Activated naive CD4-positive, alpha-beta T cell (primary cell): ENCODE results near the gene HHAT.
"Not testable (repeated sequence)": the region's sequence is repeated elsewhere in the genome, so short reads cannot be mapped to it uniquely, and the experiment has no call there.

ENCODE experiments used
- DNase-seq, 4 experiments: peaks; one replicate each; lab custom pipeline; 2025; lab: John Stamatoyannopoulos, UW

The HHAT gene

DNA sequence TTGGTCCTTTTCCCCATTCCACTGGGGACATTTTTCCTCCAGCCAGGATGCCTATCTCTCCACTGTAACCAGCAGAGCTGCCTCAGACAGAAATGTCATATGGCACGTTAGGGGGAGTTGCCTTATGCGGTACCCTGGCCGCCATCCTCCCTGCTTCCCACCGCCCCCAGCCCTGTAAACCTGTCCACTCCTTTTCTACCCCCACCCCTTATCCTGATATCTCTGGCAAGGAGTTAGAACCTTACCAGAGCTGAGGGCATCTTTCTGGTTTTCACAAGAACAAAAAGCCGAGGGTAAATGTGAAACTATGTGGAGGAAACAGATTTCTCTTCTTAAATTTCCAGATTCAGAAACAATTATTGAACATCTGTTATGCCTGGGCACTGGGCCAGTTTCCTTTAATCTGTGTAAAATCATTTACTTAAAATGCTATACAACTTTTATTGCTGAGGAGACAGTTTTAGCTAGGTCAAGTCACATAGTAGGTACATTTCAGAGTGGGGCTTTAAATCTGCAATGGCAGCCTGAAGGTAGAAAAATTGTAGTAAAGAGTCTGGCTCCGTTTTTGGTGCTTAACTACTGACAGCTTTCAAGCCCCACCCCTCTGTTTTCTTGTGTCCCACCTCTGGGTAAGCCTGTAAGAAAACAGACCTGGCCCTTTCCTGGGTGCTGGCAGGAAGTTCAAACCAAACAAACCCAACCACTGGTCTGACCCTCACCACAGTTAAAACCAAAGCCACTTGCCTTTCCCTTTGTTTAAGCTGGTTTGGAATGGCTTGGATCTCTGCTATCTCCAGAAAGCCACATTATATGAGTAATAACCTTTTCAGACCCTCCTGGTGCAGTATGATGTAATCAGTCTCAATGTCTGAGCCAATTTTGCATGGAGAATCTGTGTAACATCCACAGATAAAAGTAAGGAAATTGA is 319.0 kb downstream of the HHAT start:
- no peak for DNase-seq

DNA sequence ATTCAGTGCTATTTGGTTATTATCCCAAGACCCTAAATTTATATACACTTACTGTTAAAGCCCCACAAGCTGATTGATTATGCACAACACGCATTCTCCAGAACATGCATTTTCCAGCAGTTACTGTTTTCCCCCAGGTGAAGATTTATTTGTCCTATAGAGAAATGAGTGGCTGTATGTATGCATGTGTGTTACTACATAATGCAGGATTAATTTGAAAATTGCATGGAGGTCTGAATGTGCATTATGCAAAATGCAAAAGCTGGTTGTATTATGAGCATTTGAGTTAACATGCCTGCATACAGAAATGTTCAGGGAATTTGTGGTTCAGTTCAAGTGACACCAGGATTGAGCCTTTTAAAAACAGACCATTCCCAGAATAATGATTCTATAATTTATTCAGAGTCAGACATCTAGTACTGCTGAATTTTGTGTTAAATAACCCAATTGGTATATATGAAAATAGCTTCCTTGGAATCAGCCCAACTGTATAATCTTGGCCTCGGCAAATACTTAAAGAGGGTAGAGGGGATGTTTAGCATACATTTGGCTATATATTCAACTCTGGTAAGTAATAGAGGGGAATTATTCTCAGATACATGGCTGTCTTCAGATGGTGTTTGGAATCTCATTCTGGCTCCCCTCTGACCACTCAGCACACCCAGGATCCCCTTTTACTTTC is 320.0 kb downstream of the HHAT start:
- DNase-seq, result no peak

DNA sequence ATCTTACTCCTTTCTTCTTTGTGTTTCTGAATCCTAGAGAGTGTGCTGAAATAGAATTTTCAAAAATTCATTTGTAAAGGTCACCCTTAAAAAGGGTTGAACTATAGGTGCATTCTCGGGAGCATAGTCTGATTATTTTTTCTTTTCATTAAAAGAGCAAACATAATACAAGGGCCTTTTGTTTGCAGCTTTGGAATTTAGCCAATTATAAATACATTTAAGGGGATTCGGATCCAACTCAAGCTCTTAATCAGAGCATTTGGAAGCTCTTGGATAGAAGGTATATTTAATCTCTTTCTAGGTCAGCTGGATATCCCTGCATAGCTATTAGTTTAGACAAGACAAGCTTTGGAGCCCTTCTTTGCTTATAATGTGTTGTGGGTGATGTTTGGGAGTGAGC is 321.7 kb downstream of the HHAT start:
- DNase-seq, result no peak

DNA sequence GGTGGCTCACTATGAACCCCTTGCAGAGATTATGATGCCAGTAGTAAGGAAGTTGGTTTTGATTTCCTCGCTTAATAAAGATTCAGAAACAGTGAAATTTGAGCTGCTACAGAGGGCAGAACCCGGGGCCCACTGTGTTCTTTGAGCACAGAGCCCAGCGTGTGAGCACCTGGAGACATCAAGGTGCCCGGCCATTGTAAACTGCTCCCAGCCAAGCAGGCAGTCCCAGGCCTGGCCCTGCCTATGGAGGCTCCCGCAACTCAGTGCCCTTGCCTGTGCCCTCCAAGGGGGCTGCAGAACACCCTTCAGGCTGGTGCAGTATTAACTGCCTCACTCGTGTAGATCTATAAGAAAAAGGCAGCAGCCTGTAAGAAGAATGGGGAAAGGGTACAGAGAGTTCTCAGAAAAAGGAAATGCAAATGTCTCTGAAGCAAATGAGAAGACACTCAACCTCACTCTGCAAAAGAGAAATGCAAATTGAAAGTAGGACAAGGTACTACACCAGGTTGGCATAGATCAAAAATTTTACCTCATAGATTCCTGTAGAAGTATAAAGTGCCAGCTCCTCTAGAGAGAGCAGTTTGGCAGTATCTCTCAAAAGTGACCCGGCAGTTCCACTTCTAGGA is 323.7 kb downstream of the HHAT start:
- DNase-seq, result no peak

DNA sequence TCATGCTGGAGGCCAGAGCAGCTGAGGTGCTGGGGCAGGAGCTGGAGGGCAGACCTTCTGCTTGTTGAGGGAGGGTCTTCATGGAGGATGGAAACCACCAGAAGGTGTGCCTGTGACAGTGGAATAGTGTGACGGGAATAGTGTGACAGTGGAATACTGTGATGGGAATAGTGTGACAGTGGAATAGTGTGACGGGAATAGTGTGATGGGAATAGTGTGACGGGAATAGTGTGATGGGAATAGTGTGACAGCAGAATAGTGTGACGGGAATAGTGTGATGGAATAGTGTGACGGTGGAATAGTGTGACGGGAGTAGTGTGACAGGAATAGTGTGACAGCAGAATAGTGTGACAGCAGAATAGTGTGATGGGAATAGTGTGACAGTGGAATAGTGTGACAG is 325.1 kb downstream of the HHAT start:
- no peak for DNase-seq

DNA sequence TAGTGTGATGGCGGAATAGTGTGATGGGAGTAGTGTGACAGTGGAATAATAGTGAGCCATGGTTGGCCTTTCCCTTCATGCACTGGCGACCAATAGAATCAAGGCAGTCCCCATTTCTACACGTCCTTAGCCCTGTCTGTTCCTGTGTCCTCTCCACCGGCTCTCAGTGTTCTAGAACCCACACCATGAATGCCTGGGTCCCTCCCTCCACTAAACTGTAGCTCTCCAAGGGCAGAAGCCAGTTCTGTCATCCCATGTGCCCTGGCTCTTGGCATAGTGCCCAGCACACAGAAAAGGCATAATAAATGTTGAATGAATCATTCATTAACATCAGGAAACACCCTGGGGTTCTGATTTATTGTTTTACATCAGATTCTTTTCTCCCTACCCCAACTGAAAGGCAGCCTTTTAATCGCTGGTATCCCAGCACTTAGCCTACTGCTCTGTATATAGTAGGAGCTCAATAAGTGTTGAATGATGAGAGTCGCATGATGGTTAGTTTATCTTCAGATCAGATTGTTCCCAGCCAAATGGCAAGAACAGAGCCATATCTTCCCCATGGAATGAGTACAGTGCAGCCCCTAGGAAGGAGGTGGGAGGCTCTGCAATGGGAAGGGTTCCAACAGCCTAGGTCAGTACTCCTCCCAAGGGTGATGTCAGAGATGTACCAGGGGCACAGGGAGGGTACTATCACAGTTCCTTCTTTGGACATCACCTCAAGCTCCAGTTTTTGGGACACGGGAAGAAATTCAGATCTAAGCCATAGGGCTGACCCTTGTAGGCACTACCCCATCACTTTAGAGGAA is 325.7 kb downstream of the HHAT start:
- DNase-seq, result no peak

DNA sequence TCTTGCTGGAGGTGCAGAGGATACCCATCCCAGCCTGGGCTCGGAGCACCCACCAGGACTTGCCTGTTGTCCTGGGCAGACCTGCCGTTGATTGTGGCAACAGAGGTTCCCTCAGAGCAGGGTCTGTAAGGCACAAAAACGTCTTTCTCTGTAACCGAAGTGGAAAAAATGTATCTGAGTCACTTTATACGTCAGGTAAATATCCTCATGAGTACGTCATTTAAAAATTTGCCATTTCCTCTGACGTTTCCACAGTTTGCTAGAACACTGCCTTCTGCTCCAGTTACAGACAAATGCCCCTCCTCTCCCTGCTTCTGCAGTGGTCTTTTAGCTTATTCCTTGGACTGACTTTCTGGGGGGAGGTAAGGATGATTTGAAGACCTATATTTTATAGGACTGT is 326.8 kb downstream of the HHAT start:
- no peak for DNase-seq

DNA sequence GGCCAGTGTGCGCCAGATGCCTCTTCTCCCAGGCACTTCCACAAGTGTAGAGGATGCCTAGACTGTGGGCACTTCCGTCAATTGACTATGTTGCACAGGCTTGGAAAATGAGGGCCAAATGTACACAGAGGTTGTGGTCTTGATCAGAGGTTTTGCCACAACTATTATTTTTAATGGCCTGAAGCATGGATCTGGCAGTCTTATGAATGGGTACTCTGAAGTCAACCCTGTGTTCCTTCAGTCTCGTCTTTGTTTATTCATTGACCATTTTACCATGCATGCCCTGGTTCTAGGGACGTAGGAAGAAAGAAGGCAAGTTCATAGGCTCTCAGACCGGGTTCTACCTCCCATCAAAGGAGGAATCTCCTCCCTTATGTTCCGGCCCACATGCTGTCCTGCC is 329.1 kb downstream of the HHAT start:
- DNase-seq, result no peak

DNA sequence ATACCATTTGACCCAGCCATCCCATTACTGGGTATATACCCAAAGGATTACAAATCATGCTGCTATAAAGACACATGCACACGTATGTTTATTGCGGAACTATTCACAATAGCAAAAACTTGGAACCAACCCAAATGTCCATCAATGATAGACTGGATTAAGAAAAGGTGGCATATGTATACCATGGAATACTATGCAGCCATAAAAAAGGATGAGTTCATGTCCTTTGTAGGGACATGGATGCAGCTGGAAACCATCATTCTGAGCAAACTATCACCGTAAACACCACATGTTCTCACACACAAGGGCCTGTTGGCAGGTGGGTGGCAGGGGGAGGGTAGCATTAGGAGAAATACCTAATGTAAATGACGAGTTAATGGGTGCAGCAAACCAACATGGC is 332.8 kb downstream of the HHAT start:
- DNase-seq, result not testable (repeated sequence)

DNA sequence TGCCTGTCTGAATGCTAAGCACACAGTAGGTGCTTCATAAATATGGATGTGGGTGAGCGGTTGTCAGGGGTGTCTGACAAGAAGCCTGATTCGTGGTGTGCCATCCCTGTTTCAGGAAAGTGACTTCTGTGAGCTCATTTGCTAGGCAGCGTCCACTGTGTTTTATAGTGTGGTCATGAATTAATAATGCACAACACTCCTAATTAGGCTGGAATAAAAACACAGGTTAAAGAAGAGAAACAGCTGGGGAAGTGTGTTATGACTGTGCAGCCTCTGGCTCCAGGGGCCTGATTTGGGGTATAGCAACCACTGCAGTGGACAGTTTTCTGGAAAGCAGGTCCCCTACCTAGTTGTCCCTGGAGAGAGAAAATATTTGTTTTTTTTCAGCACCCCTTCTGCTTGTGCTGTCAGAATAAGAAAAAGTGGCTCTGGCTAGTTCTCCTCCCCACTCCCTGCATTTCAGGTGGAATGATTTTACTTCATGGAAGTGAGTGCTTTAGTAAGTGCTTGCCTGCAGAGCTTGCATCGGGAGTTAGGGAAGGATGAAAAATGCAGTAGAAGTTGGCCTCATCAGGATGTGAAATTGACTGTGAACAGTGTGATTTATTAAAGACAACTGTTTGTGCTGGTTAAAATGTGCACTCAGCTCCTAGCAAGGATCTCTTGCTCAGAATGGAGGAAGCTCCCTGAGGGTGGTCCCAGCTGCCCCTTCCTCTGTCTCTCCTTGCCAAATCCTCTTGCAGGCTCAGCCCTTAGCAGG is 333.8 kb downstream of the HHAT start:
- no peak for DNase-seq

DNA sequence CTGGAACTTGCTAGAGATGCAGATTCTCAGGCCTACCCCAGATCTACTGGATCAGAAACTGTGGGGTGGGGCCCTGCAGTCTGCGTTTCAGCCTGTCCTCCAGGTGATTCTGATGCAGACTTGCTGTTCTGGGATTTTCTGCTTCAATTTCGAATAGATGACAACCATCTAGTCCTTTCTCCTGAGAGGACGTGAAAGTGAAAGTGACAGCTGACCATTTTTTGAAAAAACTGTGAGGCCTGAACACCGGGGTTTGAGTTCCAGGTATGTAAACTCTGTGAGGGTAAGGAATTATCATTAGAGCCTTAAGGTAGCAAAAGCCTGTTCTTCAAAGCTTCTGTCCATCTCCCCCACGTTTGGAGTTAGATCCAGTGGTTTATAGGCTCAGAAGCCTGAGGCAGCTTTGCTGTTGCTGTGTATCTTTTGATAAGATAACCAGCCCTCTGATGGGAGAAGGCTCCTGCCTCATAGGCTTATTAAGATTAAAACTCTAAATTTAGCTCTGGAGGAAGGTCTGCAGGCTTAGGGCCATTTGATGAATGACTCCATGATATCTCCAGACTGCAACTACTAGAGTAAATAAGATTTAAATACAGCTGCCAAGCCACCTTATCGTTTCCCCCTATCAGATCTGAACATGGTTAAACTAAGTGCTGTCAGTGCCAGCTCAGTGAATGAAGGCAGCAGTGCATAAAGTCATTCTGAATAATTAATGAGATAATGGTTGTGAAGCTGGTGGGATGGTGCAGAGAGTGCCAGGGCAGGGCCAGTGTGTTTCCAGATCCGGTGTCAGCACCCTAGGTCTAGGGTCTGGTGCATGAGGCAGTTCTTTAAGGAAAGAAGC is 335.2 kb downstream of the HHAT start:
- DNase-seq, result no peak

DNA sequence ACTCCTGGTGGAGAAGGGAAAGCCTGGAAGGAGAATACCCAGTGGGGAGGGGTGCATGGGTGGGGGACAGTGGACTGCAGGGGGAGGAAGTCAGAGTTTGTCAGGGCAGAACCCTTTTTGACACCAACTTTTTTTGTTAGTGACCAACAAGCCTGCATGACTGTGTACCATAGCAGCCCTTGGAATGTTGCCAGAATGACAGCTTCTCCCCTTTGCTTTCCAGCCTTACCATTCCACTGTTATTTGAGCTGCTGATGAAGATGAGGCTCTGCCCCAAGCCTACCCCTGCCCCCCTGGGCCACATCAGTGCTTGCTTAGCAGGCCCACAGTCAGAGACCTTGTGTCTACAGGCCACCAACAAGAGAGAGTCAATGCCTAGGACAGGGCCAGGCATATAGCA is 341.2 kb downstream of the HHAT start:
- no peak for DNase-seq

DNA sequence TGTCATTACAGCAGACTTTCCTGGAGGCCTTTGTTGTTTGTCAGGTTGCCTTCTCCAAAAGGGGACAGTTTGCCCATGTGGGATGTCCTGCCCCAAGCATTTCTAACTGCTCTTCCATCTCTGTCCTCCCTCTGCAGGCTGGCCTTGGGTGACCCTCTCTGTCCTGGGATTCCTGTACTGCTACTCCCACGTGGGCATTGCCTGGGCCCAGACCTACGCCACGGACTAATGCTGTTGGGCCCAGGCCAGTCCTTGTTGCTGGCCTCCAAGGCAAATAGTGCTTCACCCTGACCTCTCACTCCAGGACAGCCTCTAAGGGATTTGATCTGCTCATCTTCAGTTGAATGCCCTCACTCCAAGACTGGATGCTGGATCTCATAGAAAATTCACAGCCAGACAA is 345.4 kb downstream of the HHAT start:
- no peak for DNase-seq

DNA sequence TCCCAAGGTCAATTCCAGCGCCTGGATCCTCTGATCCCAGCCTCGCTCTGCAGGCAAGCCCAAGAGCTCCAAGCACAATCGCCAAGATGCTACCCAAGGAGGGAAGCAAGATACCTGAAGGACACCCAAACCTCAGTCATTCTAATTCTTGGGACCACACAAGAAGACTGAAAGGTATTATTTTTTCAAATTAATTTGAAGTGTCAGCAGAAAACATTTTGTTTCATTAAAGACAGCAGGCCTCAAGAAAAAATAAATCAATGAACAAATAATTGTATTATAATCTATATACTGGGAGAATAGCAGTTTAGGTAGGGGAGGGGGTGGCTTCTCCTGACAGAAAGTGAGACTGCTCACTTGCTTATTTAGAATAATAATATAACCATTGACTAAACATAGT is 347.8 kb downstream of the HHAT start:
- no peak for DNase-seq

DNA sequence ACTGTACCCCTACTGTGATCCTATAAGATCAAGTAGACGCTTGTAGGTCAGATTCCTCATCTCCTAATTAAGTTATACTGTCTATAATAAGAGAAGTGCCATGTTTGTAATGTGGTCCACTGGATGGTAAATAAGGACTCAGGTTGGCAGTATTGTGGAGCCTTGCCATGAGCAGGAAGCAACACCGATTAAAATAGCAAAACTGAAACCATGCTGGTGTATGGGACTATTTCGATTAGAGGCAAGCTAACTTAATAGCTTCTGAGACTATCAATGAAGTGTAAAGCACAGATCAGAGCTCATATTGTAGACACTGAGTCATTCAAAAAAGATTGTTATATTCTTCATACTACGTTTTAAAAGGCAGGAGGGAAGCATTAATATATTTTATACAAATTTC is 348.8 kb downstream of the HHAT start:
- DNase-seq, result no peak

DNA sequence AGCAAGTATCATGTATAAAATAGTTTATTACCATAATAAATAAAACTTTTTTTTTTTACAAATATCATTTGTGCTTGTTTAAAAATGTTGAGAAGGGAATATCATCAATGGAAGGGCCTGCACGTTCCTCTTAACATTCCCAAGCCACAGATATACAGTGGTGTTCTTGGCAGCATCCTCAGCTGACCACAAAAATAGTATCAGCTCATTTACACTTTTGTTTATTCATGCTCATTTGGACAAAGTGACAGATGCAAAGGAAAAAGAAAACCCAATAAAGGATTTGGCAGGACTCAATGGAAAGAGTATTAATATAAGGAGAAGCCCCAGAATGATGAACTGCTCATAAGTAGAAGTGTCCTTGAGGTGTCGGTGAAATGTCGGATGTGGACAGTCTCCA is 349.6 kb downstream of the HHAT start:
- DNase-seq, result no peak

DNA sequence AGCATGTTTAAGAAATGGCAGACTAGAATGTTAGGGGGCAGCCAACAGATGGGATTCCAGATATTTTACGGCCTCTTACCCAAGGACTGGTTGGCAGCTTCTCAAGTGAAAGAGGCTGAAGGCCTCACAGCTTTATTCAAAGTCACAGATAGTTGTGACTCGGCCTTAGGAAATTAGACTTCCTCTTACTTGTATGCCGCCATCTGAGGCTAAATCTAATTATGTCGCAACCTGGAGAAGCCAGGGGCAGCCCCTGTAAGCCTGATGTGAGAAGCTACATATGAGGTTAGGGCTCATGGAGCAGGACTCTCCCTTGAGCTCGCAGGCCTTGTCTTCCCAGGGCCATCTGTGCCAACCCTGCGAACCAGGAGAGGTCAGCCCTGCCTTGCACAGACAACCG is 352.5 kb downstream of the HHAT start:
- no peak for DNase-seq

DNA sequence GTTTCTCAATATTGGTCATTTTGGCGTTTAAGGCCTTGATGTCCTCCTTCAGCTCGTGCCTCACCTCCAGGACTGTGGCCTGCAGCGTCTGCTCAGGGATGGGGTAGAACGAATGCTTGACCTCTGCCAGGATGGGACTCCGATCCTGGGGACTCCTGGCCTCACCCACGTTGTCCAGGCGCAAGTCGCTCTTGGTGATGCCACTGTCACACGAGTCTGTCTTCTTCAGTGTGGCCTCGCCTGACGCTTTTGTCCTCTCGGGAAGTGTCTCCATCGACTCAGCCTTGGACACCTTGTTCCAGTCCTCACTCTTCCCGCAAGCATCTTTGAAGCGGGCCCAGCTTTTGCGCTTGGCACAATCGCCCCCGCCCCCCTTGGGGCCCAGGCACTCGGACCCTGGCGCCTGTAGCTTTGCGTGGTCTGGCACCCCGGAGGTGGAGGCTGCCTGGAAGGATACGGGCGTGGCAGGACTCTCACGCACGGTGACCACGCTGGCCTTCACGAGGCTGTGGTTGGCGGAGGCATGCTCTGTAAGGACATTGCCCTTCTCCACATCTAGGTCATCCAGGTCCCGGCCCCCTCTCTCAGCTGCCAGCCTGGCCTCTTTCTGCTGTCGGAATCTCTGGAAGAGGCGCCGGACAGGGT is 354.8 kb downstream of the HHAT start:
- no peak for DNase-seq

DNA sequence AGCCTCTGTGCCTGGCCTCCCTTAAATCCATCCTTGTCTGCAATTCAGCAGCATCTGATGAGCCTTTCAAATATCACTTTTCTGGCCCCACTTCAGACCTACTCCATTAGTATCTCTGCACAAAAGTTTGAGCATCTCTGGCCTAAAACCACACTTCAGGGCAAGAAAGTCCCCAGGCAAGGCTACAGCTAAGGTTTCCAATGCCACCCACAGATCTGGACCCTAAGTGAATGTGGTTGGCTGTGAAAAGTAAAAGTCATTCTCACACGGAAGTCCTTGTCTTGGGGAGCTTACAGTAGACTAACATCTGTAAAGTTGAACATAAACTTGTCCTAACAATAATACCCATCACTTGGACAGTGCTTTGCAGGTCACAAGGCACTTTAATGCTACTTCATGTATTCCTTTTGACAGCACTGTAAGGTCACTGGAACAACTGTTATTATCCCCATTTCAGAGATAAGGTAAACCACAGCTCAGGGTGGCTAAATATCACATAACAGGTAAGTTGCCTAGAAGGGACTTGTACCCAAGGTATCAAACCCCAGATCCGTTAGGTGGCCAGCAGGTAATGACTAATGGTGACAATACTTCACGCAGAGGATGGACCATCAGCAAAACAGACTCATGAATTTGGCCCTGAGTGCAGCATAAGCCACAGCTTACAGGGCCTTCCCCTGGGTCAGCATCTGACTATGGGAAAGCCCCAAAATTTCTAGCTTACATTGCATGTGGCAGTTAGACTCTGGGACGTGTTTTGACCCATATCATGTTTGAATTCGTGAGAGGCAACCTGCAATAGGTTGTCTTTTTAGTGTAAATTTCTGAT is 356.0 kb downstream of the HHAT start:
- no peak for DNase-seq
